HG03196 (cell line): ENCODE results near the gene FAM120A.

Experiments used
- ATAC-seq: cut with Tn5 transposase; IDR thresholded peaks from one replicate; pipeline ENCODE4 v1.9.1; 2021; ENCODE audit not compliant: unreplicated experiment

Gene FAM120A

GRCh38 chr9:93592643-93593021, 141.1 kb downstream of the FAM120A start:
- no peak for ATAC-seq

- no peak for ATAC-seq
These were observed 141.7 kb downstream of the FAM120A start for GRCh38 chr9:93593144-93593658.

GRCh38 chr9:93594041-93594756, 142.7 kb downstream of the FAM120A start:
- no peak for ATAC-seq

GRCh38 chr9:93595461-93595860, 144.0 kb downstream of the FAM120A start:
- no peak for ATAC-seq

GRCh38 chr9:93595861-93596365, 144.4 kb downstream of the FAM120A start:
- no peak for ATAC-seq

GRCh38 chr9:93596399-93596798, 144.9 kb downstream of the FAM120A start:
- ATAC-seq = no peak

GRCh38 chr9:93597142-93597706, 145.7 kb downstream of the FAM120A start:
- no peak for ATAC-seq

- no peak for ATAC-seq
These were observed 146.6 kb downstream of the FAM120A start for GRCh38 chr9:93597871-93598646.

GRCh38 chr9:93598647-93599241, 147.3 kb downstream of the FAM120A start:
- no peak for ATAC-seq

GRCh38 chr9:93599571-93600403, 148.3 kb downstream of the FAM120A start:
- no peak for ATAC-seq

- no peak for ATAC-seq
These were observed 149.0 kb downstream of the FAM120A start for GRCh38 chr9:93600504-93600903.

GRCh38 chr9:93601063-93601462, 149.6 kb downstream of the FAM120A start:
- no peak for ATAC-seq

GRCh38 chr9:93601666-93602065, 150.2 kb downstream of the FAM120A start:
- no peak for ATAC-seq

- no peak for ATAC-seq
These were observed 151.5 kb downstream of the FAM120A start for GRCh38 chr9:93603011-93603410.

GRCh38 chr9:93603906-93604326, 152.4 kb downstream of the FAM120A start:
- no peak for ATAC-seq

- no peak for ATAC-seq
These were observed 154.7 kb downstream of the FAM120A start for GRCh38 chr9:93606187-93606586.

- ATAC-seq = no peak
These were observed 158.7 kb downstream of the FAM120A start for GRCh38 chr9:93610206-93610605.

GRCh38 chr9:93612052-93612795, 160.7 kb downstream of the FAM120A start:
- no peak for ATAC-seq

- no peak for ATAC-seq
These were observed 161.3 kb downstream of the FAM120A start for GRCh38 chr9:93612796-93613154.

- ATAC-seq = no peak
These were observed 161.7 kb downstream of the FAM120A start for GRCh38 chr9:93613174-93613573.
